NCI-H526 treated with DMSO at 0.1 percent for 48 hours (cell line): ENCODE data around the gene DDOST.

ENCODE experiments used
- DNase-seq: peaks from one replicate; lab custom pipeline; 2025; lab: John Stamatoyannopoulos, UW

DDOST gene

GRCh38 chr1:20660363-20660762, 806 bp downstream of the DDOST start:
- DNase-seq: no peak

- no peak for DNase-seq
Measured at GRCh38 chr1:20658166-20658915, 2.8 kb downstream of the DDOST start.

- no peak for DNase-seq
Measured at GRCh38 chr1:20657024-20657423, 4.1 kb downstream of the DDOST start.

- DNase-seq: no peak
Measured at GRCh38 chr1:20654104-20654690, 7.0 kb downstream of the DDOST start.

GRCh38 chr1:20652300-20652699, 8.9 kb downstream of the DDOST start:
- no peak for DNase-seq

GRCh38 chr1:20648946-20649345, 12.2 kb downstream of the DDOST start:
- DNase-seq: no peak

GRCh38 chr1:20648438-20648837, 12.7 kb downstream of the DDOST start:
- DNase-seq: no peak

GRCh38 chr1:20645414-20645813, 15.8 kb downstream of the DDOST start:
- DNase-seq: no peak

GRCh38 chr1:20644416-20644815, 16.8 kb downstream of the DDOST start:
- DNase-seq: no peak

GRCh38 chr1:20643080-20643479, 18.1 kb downstream of the DDOST start:
- DNase-seq: no peak

- no peak for DNase-seq
Measured at GRCh38 chr1:20641975-20642374, 19.2 kb downstream of the DDOST start.

- DNase-seq: no peak
Measured at GRCh38 chr1:20640183-20640597, 21.0 kb downstream of the DDOST start.

- no peak for DNase-seq
Measured at GRCh38 chr1:20636785-20637347, 24.3 kb downstream of the DDOST start.

- no peak for DNase-seq
Measured at GRCh38 chr1:20634594-20635084, 26.5 kb downstream of the DDOST start.

- no peak for DNase-seq
Measured at GRCh38 chr1:20634065-20634593, 27.0 kb downstream of the DDOST start.

- peak; percentile 51 for DNase-seq
Measured at GRCh38 chr1:20633190-20634064, 27.7 kb downstream of the DDOST start, which contains the start of gene PINK1. Gene PINK1 (plus strand): TSS chr1:20633458. CDS start chr1:20633549, 91 bp downstream.

- no peak for DNase-seq
Measured at GRCh38 chr1:20632386-20632785, 28.8 kb downstream of the DDOST start.

- no peak for DNase-seq
Measured at GRCh38 chr1:20630729-20631128, 30.4 kb downstream of the DDOST start.

- DNase-seq: no peak
Measured at GRCh38 chr1:20626524-20626923, 34.6 kb downstream of the DDOST start.

- no peak for DNase-seq
Measured at GRCh38 chr1:20626098-20626427, 35.1 kb downstream of the DDOST start.

- DNase-seq: no peak
Measured at GRCh38 chr1:20625176-20626097, 35.7 kb downstream of the DDOST start.
